H1 (cell line): ENCODE results near the gene RPS17. TPM values are rescaled to one million over a fixed set of nuclear protein-coding genes. Genes with fewer than 3 reads are reported as not detected.
A peak's percentile ranks its signal among the peaks of the same experiment; 100 is the strongest.

Experiments
- CHD2 ChIP-seq: IDR thresholded peaks from 2 replicates; pipeline ENCODE4 v1.6.1; 2012; ENCODE audit warnings: low read length, improper control_type of control experiment
- RAD21 ChIP-seq, 2 experiments: IDR thresholded peaks in 1 of 2; conservative IDR thresholded peaks in 1 of 2; 2 replicates each; pipeline ENCODE4 v1.6.1; 2011; ENCODE audit warnings: low read depth in 2 of 2, low read length in 2 of 2, improper control_type of control experiment in 1 of 2, inconsistent platforms in 1 of 2, mild to moderate bottlenecking in 1 of 2, moderate library complexity in 1 of 2
- RXRA ChIP-seq: IDR thresholded peaks from 2 replicates; pipeline ENCODE4 v1.6.1; 2011; ENCODE audit warnings: low read depth, mild to moderate bottlenecking, low read length, moderate library complexity; ENCODE audit not compliant: insufficient read depth
- TEAD4 ChIP-seq: IDR thresholded peaks from 2 replicates; pipeline ENCODE4 v1.6.1; 2012; ENCODE audit warnings: low read depth, low read length, inconsistent platforms, mixed read lengths
- polyA plus RNA-seq, 7 experiments: library from polyadenylated mRNA; depleted of rRNA in 3 of 7; stranded (reverse) in 5 of 7; unstranded in 2 of 7; fragments of >200 nt in 5 of 7; fragments of 200-250 nt in 2 of 7; gene quantifications; 1 replicate in 5 of 7; 2 replicates in 1 of 7; 4 replicates in 1 of 7; pipeline versions ENCODE4 v1.2.1 to v1.2.3, GENCODE V29; 2011 to 2013; ENCODE audit warnings: missing spikeins in 2 of 7, mixed read lengths in 2 of 7
- total RNA-seq: library from RNA; stranded (reverse); fragmentation: NEBNext Ultra II Directional; extraction: Animal tissue kit (Norgen Biotek cat#: 25700); gene quantifications from 2 replicates; pipeline ENCODE4 v1.2.1, GENCODE V29; 2021

Gene RPS17
- total and polyA plus RNA-seq, 2 of the 8 experiments (the other 6 are each of a cell fraction or from before 2014, with no cell fraction given), result 2,416 to 5,590 TPM

DNA sequence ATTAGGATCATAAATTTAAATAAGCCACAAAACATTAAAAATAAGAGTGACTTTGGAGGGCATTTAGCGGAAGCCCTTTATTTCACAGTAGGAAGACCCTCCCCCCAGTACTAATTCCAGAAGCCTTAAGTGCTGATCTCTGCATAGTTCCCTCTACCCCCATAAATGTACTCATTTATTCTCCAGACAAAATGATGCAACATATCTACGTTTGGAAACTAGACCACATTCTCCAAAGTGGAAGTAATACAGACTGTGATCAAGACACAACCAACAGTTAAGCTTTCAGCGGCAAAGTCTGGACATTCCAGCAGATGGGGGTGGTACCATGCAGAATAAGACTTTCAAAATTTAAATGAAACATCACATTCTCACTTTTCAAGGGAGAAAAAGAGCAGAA is 44.8 kb upstream of the RPS17 start (continued):
- TF ChIP-seq RAD21 (IDR thresholded peaks at IDR 0.05 in 1 of 2, conservative IDR thresholded peaks at IDR 0.05 in 1 of 2; ENCODE audit: low read depth in 2 of 2, low read length in 2 of 2), result peak; percentile 58 to 65
- no peak for TF ChIP-seq RXRA
- 0 out of 2 replicates have a peak, but pooled peaks have one; percentile 7 for TF ChIP-seq TEAD4
- TF ChIP-seq CHD2, result no peak
